ENCODE results near the gene SUCLG1. TPM values are rescaled to one million over a fixed set of nuclear protein-coding genes. Genes with fewer than 3 reads are reported as not detected.

SUCLG1 gene
- total and polyA plus RNA-seq, 2 of the 8 experiments (the other 6 are each of a cell fraction or from before 2014, with no cell fraction given): 19.9 to 40.0 TPM

DNA sequence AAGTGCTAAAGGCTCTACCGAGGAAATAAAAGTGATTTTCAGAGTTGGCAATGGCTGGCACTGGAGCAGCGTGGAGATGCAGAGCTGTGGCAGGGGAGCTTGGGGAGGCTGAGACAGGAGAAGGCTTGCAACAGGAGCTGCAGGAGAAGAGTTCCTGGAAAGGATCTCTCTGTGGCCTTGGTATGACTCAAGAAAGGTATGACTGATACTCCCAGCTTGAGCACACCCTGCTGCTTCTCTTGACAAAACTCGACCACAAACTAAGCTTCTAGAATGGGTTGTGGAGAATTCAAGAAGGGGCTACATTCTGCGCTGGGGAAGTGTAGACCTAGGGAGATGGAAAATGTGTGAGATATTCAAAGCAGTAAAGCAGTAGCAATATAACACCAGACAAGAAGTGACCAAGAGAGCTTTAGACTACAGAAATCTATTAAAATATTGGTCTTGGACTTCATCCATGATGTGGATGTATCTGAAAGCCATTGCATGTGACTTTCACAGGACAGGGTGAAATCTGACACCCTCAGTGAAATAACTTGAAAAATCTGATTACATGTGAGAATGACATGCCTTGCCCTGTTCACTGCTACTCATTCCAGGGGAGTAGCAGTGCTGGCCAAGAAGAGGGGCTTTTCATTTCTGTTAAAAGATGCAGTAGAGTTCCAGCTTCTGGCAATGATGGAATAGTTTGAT lies 41.5 kb downstream of the SUCLG1 start (continued):
- TF ChIP-seq RAD21 (IDR thresholded peaks at IDR 0.05 in 1 of 2, conservative IDR thresholded peaks at IDR 0.05 in 1 of 2; ENCODE audit: low read depth in 2 of 2, low read length in 2 of 2): no peak
- TF ChIP-seq SIN3A (conservative IDR thresholded peaks at IDR 0.05 in 1 of 2, IDR thresholded peaks at IDR 0.05 in 1 of 2; ENCODE audit: low read depth in 1 of 2, low read length in 2 of 2): no peak
- TF ChIP-seq CHD1 (IDR thresholded peaks at IDR 0.05; ENCODE audit: low read depth, low read length): no peak
- TF ChIP-seq POLR2A (IDR thresholded peaks at IDR 0.05; ENCODE audit: control extremely low read depth in 1 of 2, low read depth in 2 of 2, low read length in 2 of 2): no peak
- TF ChIP-seq, protein P1, sequence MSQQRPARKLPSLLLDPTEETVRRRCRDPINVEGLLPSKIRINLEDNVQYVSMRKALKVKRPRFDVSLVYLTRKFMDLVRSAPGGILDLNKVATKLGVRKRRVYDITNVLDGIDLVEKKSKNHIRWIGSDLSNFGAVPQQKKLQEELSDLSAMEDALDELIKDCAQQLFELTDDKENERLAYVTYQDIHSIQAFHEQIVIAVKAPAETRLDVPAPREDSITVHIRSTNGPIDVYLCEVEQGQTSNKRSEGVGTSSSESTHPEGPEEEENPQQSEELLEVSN (IDR thresholded peaks at IDR 0.05): no peak
- TF ChIP-seq, protein P2, sequence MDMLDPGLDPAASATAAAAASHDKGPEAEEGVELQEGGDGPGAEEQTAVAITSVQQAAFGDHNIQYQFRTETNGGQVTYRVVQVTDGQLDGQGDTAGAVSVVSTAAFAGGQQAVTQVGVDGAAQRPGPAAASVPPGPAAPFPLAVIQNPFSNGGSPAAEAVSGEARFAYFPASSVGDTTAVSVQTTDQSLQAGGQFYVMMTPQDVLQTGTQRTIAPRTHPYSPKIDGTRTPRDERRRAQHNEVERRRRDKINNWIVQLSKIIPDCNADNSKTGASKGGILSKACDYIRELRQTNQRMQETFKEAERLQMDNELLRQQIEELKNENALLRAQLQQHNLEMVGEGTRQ (IDR thresholded peaks at IDR 0.05; ENCODE audit: low read length): no peak
- TF ChIP-seq CREB1 (IDR thresholded peaks at IDR 0.05): no peak
- no peak for TF ChIP-seq FOSL1 (IDR thresholded peaks at IDR 0.05; ENCODE audit: insufficient read depth, low read depth, low read length)

All from H1 (cell line).